Measurements from ENCODE around the gene RPF1.
"Not testable (repeated sequence)": the region's sequence is repeated elsewhere in the genome, so short reads cannot be mapped to it uniquely, and the experiment has no call there.

RPF1 gene

GRCh38 chr1:84492726-84493125 is 13.7 kb downstream of the RPF1 start:
- DNase-seq (ENCODE audit: low read depth, low spot score), result no peak

GRCh38 chr1:84493747-84494146 is 14.7 kb downstream of the RPF1 start:
- DNase-seq (ENCODE audit: low read depth, low spot score), result no peak

GRCh38 chr1:84496498-84496897 is 17.4 kb downstream of the RPF1 start:
- DNase-seq (ENCODE audit: low read depth, low spot score), result no peak

- no peak for DNase-seq (ENCODE audit: low read depth, low spot score)
Measured at GRCh38 chr1:84497631-84498275, 18.7 kb downstream of the RPF1 start.

GRCh38 chr1:84502927-84503326 is 23.9 kb downstream of the RPF1 start:
- no peak for DNase-seq (ENCODE audit: low read depth, low spot score)

GRCh38 chr1:84504580-84505492 is 25.8 kb downstream of the RPF1 start:
- DNase-seq (ENCODE audit: low read depth, low spot score), result no peak

- DNase-seq (ENCODE audit: low read depth, low spot score), result no peak
Measured at GRCh38 chr1:84505493-84506001, 26.5 kb downstream of the RPF1 start.

- DNase-seq (ENCODE audit: low read depth, low spot score), result peak; percentile 95
Measured at GRCh38 chr1:84506002-84506728, 27.1 kb downstream of the RPF1 start, which contains the start of the genes GNG5 and SPATA1. TSS of gene GNG5 (minus strand) at chr1:84506581. CDS start at chr1:84506091, 490 bp downstream. TSS of gene SPATA1 (plus strand) at chr1:84506386. CDS start at chr1:84516360, 9,974 bp downstream.

- DNase-seq (ENCODE audit: low read depth, low spot score), result no peak
Measured at GRCh38 chr1:84506729-84507453, 27.8 kb downstream of the RPF1 start.

- DNase-seq (ENCODE audit: low read depth, low spot score), result not testable (repeated sequence)
Measured at GRCh38 chr1:84507887-84508286, 28.8 kb downstream of the RPF1 start.

- DNase-seq (ENCODE audit: low read depth, low spot score), result no peak
Measured at GRCh38 chr1:84508510-84508909, 29.4 kb downstream of the RPF1 start.

- no peak for DNase-seq (ENCODE audit: low read depth, low spot score)
Measured at GRCh38 chr1:84509029-84509428, 30.0 kb downstream of the RPF1 start.

- DNase-seq (ENCODE audit: low read depth, low spot score), result no peak
Measured at GRCh38 chr1:84510165-84510564, 31.1 kb downstream of the RPF1 start.

- DNase-seq (ENCODE audit: low read depth, low spot score), result no peak
Measured at GRCh38 chr1:84510668-84511067, 31.6 kb downstream of the RPF1 start.

GRCh38 chr1:84524590-84524989 is 45.5 kb downstream of the RPF1 start:
- no peak for DNase-seq (ENCODE audit: low read depth, low spot score)

- no peak for DNase-seq (ENCODE audit: low read depth, low spot score)
Measured at GRCh38 chr1:84525779-84526178, 46.7 kb downstream of the RPF1 start.

GRCh38 chr1:84538599-84538998 is 59.5 kb downstream of the RPF1 start:
- no peak for DNase-seq (ENCODE audit: low read depth, low spot score)

- no peak for DNase-seq (ENCODE audit: low read depth, low spot score)
Measured at GRCh38 chr1:84539972-84540371, 60.9 kb downstream of the RPF1 start.

GRCh38 chr1:84540759-84541158 is 61.7 kb downstream of the RPF1 start:
- no peak for DNase-seq (ENCODE audit: low read depth, low spot score)

GRCh38 chr1:84541679-84542078 is 62.6 kb downstream of the RPF1 start:
- no peak for DNase-seq (ENCODE audit: low read depth, low spot score)

Measured in activated naive CD8-positive, alpha-beta T cell treated with anti-CD3 and anti-CD28 coated beads, Interleukin-2, amount 50 U/mL, for 16 hours (primary cell).